ENCODE measurements around the gene GALNT2.

DNA sequence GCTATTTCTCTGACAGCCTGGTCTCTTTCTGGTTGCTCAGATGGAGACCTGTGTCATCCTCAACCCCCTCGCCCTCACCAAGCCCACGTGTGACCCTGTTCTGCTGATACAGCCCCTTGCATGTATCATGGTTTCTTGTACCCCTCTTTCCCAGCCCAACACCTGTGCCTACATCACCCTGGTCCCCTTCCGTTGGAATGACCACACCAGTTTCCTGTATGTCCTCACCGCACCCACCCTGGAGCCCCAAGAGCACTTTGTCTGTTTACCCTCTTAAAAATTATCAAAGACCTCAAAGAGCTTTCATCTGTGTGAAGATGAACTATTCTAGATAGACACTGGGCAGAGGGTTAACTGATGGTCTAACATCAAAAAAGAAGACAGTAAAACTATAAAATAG is 179.5 kb downstream of the GALNT2 start:
- TF ChIP-seq SPI1 (IDR thresholded peaks at IDR 0.05; ENCODE audit: low read depth, low read length) = no peak
- no peak for TF ChIP-seq POLR2A (IDR thresholded peaks at IDR 0.05; ENCODE audit: low read depth, low read length)
- no peak for TF ChIP-seq TAF1 (IDR thresholded peaks at IDR 0.05; ENCODE audit: low read depth, low read length)
